Fibroblast of mammary gland (primary cell): ENCODE data around the gene CDA.

Experiments
- DNase-seq: peaks from one replicate; pipeline ENCODE4 v3.0.0-alpha.2; 2010; ENCODE audit warnings: low read depth
- H3K4me3 ChIP-seq: 2 replicates; pipeline ENCODE4 v1.5.1; 2011; ENCODE audit warnings: low read depth, mild to moderate bottlenecking, low read length, moderate library complexity; ENCODE audit not compliant: control insufficient read depth
- CTCF ChIP-seq: conservative IDR thresholded peaks from 2 replicates; pipeline ENCODE4 v1.5.1; 2011; ENCODE audit warnings: low read depth, low read length, inconsistent platforms; ENCODE audit not compliant: control insufficient read depth, insufficient read depth

CDA gene

DNA sequence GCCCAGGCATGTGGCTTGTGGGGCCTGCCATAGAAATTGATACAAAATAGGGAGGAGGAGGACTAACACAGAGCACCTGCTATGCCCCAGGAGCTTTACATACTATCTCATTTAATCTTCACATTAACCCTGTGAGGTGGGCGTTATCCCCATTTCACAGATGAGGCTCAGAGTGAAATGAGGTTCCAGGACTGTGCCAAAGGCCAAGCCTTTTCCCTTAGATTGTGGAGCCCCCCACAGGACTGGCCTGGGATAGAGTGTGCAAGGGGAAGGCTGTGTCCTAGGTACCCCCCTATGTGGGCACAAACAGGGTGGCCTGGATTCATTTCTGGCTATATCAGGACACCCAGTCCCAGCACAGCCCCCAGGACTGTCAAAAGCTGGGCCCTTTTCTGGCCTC lies 74.5 kb downstream of the CDA start:
- no peak for TF ChIP-seq CTCF
- H3K4me3 ChIP-seq = no peak overlapping the region
- no peak for DNase-seq

DNA sequence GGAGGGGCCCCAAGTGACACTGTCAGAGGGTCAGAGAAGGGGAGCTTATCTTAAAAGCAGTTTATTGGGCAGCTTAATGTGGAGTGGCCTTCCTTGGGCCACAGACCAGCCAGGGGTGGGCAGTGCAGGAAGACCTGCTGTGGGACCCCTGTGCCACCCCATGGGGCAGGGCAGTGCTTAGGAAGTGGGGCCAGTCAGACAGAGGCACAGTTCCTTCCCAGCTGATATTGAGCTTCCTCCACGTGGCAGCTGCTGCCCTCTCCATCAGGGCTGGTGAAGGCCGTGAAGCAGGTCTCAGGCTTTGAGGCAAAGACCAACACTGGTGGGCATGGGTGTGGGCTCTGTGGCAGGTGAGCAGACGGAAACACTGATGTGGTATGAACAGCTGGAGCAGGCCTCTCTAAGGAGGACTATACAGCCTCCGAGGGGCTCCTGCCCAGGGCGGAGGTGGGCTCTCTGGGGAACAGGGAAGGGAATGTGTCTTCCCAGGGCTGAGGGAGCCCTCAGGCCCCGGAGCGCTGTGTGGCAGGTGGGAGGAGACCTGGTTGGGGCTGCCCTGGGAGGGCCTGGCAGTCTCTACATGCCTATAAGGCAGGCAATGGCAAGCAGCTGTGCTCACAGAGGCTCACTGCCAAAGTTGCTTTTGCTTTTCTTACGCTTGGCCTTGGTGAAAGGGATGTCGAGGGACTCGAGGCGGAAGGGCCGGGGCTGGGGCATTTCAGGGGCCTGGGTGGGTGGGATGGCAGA lies 75.2 kb downstream of the CDA start:
- DNase-seq = no peak
- TF ChIP-seq CTCF = no peak
- no peak overlapping the region for H3K4me3 ChIP-seq

DNA sequence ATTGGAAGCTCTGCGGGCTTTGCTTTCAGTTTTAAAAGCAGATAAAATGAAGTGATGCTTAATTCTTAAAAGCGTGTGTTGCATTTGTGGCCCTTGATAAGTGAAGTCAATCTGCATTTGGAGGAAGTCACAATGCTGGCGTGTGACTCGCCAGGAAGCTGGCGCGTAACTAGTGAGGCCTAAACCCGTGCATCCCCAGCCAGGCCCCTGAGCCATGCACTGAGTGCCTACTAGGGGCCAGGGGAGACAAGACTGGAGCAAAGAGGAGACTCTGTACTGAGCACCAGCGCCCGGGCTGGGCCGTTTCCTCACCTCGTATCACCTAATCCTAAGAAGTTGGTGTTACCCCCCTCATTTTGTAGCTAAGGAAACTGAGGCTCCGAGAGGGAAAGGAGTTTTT lies 76.8 kb downstream of the CDA start:
- TF ChIP-seq CTCF = no peak
- no peak overlapping the region for H3K4me3 ChIP-seq
- no peak for DNase-seq

DNA sequence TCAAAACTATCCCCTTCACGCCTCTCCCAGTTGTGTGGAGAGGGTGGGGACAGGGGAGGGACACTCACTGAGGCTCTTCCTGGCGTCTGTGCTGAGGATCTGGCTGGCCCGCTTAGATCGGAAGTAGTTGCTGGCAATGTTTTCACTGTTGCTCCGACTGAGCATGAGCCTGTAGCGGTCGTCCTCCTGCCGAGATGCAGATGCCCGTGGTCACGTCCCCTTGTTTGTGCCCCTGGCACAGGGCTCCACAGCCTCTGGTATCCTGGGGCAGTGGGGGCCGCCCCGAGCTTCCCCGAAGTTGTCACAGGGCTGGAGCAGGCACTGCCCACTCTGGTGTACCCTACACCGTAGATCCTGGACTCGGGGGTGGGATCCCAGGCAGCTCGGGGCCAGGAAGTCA lies 77.2 kb downstream of the CDA start:
- TF ChIP-seq CTCF = no peak
- no peak overlapping the region for H3K4me3 ChIP-seq

DNA sequence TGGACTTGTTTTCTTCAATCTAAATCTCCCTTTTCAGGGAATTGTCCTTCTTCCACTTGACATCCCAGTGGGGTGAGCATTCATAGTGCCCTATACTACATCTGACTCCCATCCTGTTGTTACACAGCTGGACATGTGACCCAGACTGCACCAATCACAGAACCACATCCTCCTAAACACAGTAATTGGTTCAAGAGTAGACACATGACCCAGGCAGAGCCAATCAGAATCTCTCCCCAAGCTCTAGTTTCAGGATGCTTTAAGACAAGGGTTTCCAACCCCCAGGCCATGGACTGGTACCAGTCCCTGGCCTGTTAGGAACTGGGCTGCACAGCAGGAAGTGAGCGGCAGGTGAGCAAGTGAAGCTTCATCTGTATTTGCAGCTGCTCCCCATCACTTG lies 77.9 kb downstream of the CDA start:
- no peak overlapping the region for H3K4me3 ChIP-seq
- TF ChIP-seq CTCF = no peak
- DNase-seq = peak; percentile 50

More for the DNA sequence above, 77.2 kb downstream of the CDA start:
- no peak for DNase-seq
